HepG2 (cell line): Measurements from ENCODE around the gene TM9SF3. TPM values are rescaled to one million over a fixed set of nuclear protein-coding genes. Genes with fewer than 3 reads are reported as not detected.

Experiments
- BORCS8-MEF2B ChIP-seq: sonication (generic); formaldehyde crosslinking; IDR thresholded peaks from 2 replicates; pipeline ENCODE4 v1.8.0; 2022; ENCODE audit warnings: mild to moderate bottlenecking, missing genetic modification reagents
- CBX2 ChIP-seq, 2 experiments: fragments of 200-600 bp in 1 of 2; sonication (generic); formaldehyde crosslinking in 1 of 2; IDR thresholded peaks; 2 replicates each; pipeline versions ENCODE4 v1.7.0 to v1.8.1; 2018 to 2022; ENCODE audit warnings: low read depth in 2 of 2, low read length in 1 of 2, mild to moderate bottlenecking in 1 of 2, missing genetic modification reagents in 1 of 2
- CEBPG ChIP-seq: IDR thresholded peaks from 2 replicates; pipeline ENCODE4 v1.6.1; 2016
- ELF3 ChIP-seq: IDR thresholded peaks from 2 replicates; pipeline ENCODE4 v1.6.1; 2016; ENCODE audit warnings: missing genetic modification reagents, missing compliant biosample characterization
- HCFC1 ChIP-seq: fragments of 150-350 bp; IDR thresholded peaks from 2 replicates; pipeline ENCODE4 v1.6.1; 2014; ENCODE audit warnings: low read depth, low read length
- HIC2 ChIP-seq: sonication (generic); formaldehyde crosslinking; IDR thresholded peaks from 2 replicates; pipeline ENCODE4 v1.9.0; 2022; ENCODE audit warnings: low read depth, missing genetic modification reagents
- HNF1A ChIP-seq, 2 experiments: sonication (generic) in 1 of 2; formaldehyde crosslinking in 1 of 2; IDR thresholded peaks; 2 replicates each; pipeline versions ENCODE4 v1.4.0 to v1.6.1; 2016 to 2020; ENCODE audit warnings: borderline replicate concordance in 1 of 2, low read depth in 1 of 2, mild to moderate bottlenecking in 1 of 2, missing genetic modification reagents in 1 of 2
- KDM3A ChIP-seq: IDR thresholded peaks from 2 replicates; pipeline ENCODE4 v1.6.1; 2018; ENCODE audit warnings: low read depth, missing compliant biosample characterization
- POLR2G ChIP-seq: fragments of 200-400 bp; formaldehyde crosslinking; IDR thresholded peaks from 2 replicates; pipeline ENCODE4 v1.6.1; 2018; ENCODE audit warnings: mild to moderate bottlenecking, low read depth, low read length, moderate library complexity
- RFX1 ChIP-seq: fragments of 450-650 bp; IDR thresholded peaks from 2 replicates; pipeline ENCODE4 v1.6.1; 2017
- SAP130 ChIP-seq: IDR thresholded peaks from 2 replicates; pipeline ENCODE4 v1.6.1; 2016; ENCODE audit warnings: low read depth
- TAF1 ChIP-seq: sonication (generic); formaldehyde crosslinking; IDR thresholded peaks from 2 replicates; pipeline ENCODE4 v1.4.0; 2020; ENCODE audit warnings: missing genetic modification reagents
- ZBTB2 ChIP-seq: sonication (generic); formaldehyde crosslinking; IDR thresholded peaks from 2 replicates; pipeline ENCODE4 v1.8.0; 2022; ENCODE audit warnings: low read depth, missing genetic modification reagents
- ZNF121 ChIP-seq: sonication (generic); formaldehyde crosslinking; IDR thresholded peaks from 2 replicates; pipeline ENCODE4 v1.5.0; 2020; ENCODE audit warnings: mild to moderate bottlenecking, missing genetic modification reagents
- ZNF780A ChIP-seq: sonication (generic); formaldehyde crosslinking; IDR thresholded peaks from 2 replicates; pipeline ENCODE4 v1.8.0; 2022; ENCODE audit warnings: mild to moderate bottlenecking, missing genetic modification reagents, moderate library complexity
- polyA plus RNA-seq, 8 experiments: library from polyadenylated mRNA; depleted of rRNA in 3 of 8; stranded (reverse) in 7 of 8; unstranded in 1 of 8; fragments of >200 nt; fragmentation: Illumina TruSeq in 4 of 8; extraction: Trizol in 4 of 8; gene quantifications; 2 replicates each; pipeline versions ENCODE4 v1.2.1 to v1.2.3, GENCODE V29; 2011 to 2016; ENCODE audit warnings: low read depth in 4 of 8, missing spikeins in 1 of 8, mixed read lengths in 1 of 8; ENCODE audit not compliant: insufficient read depth in 1 of 8
- total RNA-seq, 5 experiments: library from RNA; depleted of rRNA; stranded (reverse); fragments of >200 nt; fragmentation: Illumina TruSeq; extraction: Trizol; gene quantifications; 2 replicates each; pipeline ENCODE4 v1.2.3, GENCODE V29; 2016; ENCODE audit warnings: low read depth in 1 of 5
- TF ChIP-seq, protein P1 (sequence below): sonication (generic); formaldehyde crosslinking; IDR thresholded peaks from 2 replicates; pipeline ENCODE4 v1.5.0; 2020; ENCODE audit warnings: mild to moderate bottlenecking, missing genetic modification reagents
- TF ChIP-seq, protein P2 (sequence below): IDR thresholded peaks from 2 replicates; pipeline ENCODE4 v1.6.1; 2016; ENCODE audit warnings: mild to moderate bottlenecking

The TM9SF3 gene
- total and polyA plus RNA-seq, 2 of the 13 experiments (the other 11 are each of a cell fraction or from before 2014, with no cell fraction given) = 43.8 to 120 TPM

GRCh38 chr10:96588060-96588554 is 1.3 kb upstream of the TM9SF3 start (continued):
- TF ChIP-seq, protein P1, sequence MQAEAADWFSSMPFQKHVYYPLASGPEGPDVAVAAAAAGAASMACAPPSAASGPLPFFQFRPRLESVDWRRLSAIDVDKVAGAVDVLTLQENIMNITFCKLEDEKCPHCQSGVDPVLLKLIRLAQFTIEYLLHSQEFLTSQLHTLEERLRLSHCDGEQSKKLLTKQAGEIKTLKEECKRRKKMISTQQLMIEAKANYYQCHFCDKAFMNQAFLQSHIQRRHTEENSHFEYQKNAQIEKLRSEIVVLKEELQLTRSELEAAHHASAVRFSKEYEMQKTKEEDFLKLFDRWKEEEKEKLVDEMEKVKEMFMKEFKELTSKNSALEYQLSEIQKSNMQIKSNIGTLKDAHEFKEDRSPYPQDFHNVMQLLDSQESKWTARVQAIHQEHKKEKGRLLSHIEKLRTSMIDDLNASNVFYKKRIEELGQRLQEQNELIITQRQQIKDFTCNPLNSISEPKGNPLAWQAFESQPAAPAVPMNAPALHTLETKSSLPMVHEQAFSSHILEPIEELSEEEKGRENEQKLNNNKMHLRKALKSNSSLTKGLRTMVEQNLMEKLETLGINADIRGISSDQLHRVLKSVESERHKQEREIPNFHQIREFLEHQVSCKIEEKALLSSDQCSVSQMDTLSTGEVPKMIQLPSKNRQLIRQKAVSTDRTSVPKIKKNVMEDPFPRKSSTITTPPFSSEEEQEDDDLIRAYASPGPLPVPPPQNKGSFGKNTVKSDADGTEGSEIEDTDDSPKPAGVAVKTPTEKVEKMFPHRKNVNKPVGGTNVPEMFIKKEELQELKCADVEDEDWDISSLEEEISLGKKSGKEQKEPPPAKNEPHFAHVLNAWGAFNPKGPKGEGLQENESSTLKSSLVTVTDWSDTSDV = no peak
- TF ChIP-seq SAP130 (CRISPR knock-in tag) (peak; percentile 50), TAF1 (CRISPR knock-in tag) (peak; percentile 29; the same call in 1 of the 2 replicates), CBX2 (IDR thresholded peaks at IDR 0.05; ENCODE audit: low read depth, low read length) (no peak), CBX2 (CRISPR knock-in tag; IDR thresholded peaks at IDR 0.05; ENCODE audit: low read depth) (no peak), ZBTB2 (CRISPR knock-in tag) (no peak), ZNF121 (CRISPR knock-in tag) (no peak), ZNF780A (CRISPR knock-in tag) (no peak), ELF3 (0 out of 2 replicates have a peak, but pooled peaks have one; percentile 14), HCFC1 (no peak), BORCS8-MEF2B (CRISPR knock-in tag) (no peak), POLR2G (peak; percentile 34; the same call in 1 of the 2 replicates), KDM3A (CRISPR knock-in tag) (no peak), RFX1 (no peak), HIC2 (no peak), HNF1A (IDR thresholded peaks at IDR 0.05; ENCODE audit: low read depth) (0 out of 2 replicates have a peak, but pooled peaks have one; percentile 51), HNF1A (CRISPR knock-in tag; IDR thresholded peaks at IDR 0.05; ENCODE audit: borderline replicate concordance) (peak; percentile 31; the same call in 1 of the 2 replicates), CEBPG (0 out of 2 replicates have a peak, but pooled peaks have one; percentile 6)
- TF ChIP-seq, protein P2, sequence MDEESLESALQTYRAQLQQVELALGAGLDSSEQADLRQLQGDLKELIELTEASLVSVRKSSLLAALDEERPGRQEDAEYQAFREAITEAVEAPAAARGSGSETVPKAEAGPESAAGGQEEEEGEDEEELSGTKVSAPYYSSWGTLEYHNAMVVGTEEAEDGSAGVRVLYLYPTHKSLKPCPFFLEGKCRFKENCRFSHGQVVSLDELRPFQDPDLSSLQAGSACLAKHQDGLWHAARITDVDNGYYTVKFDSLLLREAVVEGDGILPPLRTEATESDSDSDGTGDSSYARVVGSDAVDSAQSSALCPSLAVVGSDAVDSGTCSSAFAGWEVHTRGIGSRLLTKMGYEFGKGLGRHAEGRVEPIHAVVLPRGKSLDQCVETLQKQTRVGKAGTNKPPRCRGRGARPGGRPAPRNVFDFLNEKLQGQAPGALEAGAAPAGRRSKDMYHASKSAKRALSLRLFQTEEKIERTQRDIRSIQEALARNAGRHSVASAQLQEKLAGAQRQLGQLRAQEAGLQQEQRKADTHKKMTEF (CRISPR knock-in tag) = 0 out of 2 replicates have a peak, but pooled peaks have one; percentile 1
